Measurements from ENCODE around the gene PKP3.
"Not testable (repeated sequence)": the region's sequence is repeated elsewhere in the genome, so short reads cannot be mapped to it uniquely, and the experiment has no call there.

PKP3 gene

DNA sequence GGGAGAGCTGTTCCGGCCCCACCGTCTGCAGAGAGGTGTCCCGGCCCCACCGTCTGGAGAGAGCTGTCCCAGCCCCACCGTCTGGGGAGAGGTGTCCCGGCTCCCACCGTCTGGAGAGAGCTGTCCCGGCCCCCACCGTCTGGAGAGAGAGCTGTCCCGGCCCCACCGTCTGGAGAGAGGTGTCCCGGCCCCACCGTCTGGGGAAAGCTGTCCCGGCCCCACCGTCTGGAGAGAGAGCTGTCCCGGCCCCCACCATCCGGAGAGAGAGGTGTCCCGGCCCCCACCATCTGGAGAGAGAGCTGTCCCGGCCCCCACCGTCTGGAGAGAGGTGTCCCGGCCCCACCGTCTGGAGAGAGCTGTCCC is 30.6 kb upstream of the PKP3 start:
- DNase-seq, result not testable (repeated sequence)

DNA sequence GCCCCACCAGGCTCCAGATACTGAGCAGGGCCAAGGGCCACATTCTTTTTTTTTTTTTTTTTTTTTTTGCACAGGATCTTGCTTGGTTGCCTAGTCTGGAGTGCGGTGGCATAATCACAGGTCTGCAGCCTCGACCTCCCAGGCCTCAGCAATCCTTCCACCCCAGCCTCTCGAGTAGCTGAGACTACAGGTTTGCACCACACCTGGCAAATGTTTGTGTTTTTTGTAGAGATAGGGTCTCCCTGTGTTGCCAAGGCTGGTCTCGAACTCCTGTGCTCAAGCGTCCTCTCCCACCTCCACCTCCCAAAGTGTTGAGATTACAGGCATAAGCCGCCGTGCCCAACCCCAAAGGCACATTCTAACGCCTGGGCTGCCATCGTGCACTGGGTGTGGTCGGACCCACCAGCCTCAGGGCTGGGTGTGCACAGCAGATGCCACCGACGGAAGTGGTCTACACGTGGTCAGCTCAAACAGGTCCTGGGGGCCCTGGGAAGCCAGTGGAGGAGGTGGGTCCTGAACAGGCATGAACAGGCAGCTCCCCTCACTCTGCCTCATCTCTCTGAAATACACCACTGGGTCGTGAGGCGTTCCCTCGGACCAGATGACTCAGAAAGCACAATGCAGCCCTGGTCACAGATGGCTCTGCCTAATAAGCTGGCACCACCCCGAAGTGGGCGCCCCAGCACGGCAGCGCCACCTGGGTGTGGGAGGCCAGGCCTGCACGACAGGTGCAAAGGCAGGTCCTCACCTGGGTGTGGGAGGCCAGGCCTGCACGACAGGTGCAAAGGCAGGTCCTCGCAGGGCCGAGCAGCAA is 29.9 kb upstream of the PKP3 start:
- no peak for DNase-seq

- no peak for DNase-seq
These were observed 28.9 kb upstream of the PKP3 start for GRCh38 chr11:364991-365725.

- DNase-seq, result no peak
These were observed 28.2 kb upstream of the PKP3 start for GRCh38 chr11:365831-366230.

DNA sequence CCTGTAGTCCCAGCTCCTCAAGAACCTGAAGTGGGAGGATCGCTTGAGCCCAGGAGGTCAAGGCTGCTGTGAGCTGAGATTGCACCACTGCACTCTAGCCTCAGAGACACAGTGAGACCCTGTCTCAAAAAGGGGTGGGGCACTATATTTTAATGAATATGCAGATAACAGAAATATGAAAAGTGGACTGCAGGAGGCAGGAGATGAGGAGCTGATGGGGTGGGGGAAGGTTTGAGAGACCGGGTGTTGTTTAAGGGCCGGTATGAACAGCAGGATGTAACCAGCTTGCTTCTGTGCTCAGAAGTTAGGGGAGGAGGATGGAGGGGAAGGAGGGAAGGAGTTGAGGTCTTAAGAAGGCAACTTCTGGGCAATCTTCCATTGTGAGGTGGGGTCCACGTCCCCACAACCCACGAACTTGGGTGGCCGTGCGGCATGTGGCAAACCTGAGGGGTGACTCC is 26.0 kb upstream of the PKP3 start:
- DNase-seq, result no peak

GRCh38 chr11:368414-369335 is 25.3 kb upstream of the PKP3 start:
- no peak for DNase-seq

- DNase-seq, result no peak
These were observed 24.5 kb upstream of the PKP3 start, which contains the start of gene B4GALNT4 for GRCh38 chr11:369336-370018. Gene B4GALNT4 (plus strand): TSS chr11:369499. CDS start chr11:369804, 305 bp downstream.

DNA sequence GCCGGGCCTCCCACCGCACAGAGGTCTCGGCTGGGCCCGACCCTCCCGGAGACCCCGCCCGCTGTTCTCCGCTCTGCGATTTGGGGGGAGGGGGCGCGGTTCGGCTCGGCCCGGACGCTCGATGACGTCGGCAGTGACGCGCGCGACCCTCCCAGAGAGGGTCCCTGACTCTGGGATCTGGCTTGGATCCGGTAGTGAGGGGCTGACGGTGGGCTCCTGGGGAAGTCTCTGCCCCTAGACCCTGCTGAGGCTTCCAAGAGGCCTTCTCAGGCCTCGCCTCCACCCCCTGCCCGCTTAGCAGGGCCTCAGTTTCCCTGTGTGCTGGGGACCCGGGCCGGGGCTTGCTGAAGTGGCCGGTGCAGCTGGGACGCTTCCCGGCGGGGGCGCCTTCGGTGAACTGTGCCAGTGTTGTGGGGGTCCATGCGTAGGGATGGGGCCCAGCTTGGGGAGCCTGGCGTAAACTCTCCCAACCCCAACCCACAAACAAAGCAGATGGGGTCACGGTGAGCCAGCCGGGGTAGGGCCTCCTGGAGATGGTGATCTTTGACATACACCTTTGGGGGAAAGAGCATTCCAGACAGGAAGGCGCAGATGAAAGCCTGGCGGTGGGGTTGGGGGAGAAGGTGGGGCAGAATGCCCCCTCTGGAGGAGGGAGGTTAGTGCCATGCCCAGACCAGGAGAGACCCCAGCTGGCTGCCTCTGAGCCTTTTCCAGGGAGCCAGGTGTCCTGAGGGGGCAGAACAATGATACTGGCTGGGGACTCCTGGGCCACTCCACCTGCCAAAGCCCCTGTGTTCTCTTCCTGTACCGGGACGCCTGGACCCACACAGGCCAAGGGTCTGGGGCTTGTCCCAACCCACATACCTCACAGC is 23.7 kb upstream of the PKP3 start:
- no peak for DNase-seq

DNA sequence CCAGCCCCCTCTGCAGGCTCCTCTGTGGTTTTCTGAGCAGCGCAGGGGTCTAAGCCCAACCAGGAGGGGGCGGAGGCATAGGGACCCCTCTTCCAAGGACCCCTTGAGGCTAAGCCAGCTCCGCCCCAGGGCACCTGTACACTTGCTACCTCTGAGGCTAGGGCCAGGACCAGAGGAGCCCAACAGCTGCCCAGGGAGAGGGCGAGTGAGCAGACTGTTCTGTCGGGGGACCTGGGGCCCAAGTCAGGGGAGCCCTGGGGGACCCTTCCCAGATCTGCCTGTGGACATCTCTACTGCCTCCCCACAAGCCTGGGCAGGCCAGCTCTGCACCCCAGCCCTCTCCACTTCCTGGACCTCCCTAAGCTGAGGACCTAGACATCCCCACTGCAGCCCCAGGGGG is 23.0 kb upstream of the PKP3 start:
- no peak for DNase-seq

DNA sequence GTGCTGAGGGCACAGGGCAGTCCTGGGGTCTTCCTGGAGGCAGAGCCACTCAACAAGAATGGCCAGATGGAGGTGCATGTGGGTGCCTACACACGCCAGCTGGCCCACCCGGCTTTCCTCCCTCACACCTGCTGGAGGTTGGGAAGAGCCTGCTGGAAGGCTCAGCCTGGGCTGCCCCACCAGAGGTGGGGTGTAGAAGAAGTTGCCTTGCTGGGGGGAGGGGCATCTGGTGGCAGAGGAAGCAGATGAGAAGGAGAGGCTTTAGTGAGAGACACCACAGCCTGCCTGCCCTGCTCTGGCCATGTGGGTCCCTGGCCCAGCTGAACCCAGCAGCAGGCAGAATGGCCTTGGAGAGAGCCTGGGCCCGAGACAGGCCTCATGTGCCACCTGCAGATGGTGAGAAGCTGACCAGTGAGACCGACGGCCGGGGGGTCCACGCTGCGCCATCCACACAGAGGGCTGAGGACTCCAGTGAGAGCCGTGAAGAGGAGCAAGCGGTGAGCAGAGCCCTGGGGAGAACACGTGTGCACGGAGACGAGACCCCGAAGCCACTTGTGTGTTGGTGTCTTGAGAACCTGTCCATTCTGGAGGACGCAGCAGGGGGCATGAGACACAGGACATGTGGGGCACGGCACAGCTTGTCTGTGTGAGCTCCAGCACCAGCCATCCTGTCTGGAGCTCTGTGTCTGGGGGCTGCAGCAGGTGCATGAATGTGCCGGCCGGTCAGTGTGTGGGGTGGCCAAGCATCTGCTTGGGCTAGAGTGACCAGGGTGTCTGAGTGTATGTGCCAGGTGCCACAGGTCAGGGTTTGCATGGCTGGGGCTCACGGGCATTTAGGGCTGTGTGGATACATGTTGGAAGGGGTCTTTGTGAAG is 22.1 kb upstream of the PKP3 start:
- DNase-seq, result peak; percentile 74

DNA sequence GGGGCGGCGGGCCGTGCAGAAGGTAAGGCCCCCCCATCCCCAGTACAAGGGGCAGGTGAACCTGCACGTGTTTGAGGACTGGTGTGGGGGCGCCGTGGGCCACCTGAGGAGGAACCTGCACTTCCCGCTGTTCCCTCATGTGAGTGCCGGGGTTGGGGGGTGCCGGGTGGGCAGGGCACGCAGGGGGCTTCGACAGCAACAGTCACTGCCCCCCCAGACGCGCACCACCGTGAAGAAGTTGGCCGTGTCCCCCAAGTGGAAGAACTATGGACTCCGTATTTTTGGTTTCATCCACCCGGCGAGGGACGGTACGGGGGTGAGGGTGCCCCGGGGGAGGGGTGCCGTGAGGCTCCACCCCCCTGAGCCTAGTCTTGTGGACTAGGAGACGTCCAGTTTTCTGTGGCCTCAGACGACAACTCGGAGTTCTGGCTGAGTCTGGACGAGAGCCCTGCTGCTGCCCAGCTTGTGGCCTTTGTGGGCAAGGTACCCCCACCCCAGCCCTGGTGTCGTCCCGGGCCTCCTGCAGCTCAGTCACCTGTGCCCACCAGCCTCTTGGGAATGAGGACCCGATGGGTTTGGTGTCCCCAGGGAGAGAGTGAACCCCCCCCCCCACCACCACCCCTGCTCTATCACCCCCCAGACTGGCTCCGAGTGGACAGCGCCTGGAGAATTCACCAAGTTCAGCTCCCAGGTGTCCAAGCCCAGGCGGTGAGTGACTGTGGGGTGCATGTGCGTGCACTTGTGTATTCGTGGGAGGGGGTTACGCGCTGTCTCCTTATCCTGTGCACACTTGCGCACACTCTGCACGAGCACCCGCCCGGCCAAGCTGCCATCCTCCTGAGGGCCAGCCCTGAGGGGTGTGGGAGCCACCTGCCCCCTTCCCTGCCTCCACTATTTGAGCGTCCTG is 20.9 kb upstream of the PKP3 start:
- DNase-seq, result no peak

GRCh38 chr11:373716-374551 is 20.1 kb upstream of the PKP3 start:
- DNase-seq, result no peak

DNA sequence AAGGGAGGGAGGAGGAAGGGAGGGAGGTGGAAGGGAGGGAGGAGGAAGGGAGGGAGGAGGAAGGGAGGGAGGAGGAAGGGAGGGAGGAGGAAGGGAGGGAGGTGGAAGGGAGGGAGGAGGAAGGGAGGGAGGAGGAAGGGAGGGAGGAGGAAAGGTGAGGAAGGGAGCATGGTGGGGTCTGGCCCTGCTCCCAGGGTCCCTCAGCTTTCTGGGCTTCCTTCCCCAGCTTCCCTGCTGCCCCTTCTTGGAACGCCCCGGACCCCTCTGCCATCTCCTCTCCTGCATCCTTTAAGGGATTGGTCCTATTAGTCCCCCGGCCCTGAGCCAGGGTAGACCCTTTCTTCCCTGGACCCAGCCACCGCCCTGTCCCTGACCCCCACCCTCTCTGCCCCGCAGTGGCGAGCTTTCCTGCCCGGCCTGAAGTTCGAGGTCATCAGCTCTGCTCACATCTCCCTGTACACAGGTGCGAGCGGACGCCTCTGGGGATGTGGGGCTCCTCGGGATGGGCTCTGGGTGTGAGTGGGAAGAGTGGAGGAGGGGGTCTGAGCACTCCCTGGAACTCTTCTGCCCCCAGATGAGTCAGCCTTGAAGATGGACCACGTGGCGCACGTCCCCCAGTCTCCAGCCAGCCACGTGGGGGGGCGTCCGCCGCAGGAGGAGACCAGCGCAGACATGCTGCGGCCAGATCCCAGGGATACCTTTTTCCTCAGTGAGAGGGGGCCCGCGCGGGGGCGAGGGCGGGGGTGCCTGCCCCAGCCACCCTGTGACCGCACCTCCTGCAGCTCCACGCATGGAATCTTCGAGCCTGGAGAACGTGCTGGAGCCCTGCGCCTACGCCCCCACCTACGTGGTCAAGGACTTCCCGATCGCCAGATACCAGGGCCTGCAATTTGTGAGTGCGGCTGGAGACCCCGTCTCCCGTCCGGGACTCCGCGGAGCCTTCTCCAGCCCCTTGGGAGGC is 18.7 kb upstream of the PKP3 start:
- DNase-seq, result no peak

- DNase-seq, result no peak
These were observed 17.4 kb upstream of the PKP3 start for GRCh38 chr11:376531-377173.

DNA sequence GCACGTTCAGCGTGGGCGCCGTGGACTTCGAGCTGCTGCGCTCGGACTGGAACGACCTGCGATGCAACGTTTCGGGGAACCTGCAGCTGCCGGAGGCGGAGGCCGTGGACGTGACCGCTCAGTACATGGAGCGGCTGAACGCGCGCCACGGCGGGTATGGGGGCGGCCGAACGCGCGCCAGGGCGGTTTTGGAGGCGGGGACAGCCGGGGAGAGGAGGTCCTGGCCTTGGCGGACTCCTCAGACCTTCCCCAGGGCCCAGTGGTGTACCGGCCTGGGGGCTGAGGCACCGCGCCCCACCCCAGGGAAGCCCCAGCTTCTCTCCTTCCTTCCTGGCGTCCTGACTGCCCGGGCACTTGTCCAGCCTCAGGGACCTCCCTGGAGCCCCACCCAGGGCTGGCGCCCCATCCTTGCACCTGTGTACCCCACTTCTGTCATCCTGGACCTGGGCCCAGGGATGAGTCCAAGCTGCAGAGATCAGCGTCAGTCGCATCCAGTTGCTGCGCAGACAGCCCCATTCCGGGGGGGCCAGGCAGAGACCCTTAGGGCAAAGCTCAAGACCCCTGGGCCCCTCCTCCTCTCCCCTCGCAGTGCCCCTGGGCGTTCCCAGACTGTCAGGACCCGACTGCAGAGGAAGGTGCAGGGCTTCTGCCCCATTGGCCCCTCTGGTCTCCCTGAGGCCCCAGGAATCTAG is 16.7 kb upstream of the PKP3 start:
- DNase-seq, result no peak

DNA sequence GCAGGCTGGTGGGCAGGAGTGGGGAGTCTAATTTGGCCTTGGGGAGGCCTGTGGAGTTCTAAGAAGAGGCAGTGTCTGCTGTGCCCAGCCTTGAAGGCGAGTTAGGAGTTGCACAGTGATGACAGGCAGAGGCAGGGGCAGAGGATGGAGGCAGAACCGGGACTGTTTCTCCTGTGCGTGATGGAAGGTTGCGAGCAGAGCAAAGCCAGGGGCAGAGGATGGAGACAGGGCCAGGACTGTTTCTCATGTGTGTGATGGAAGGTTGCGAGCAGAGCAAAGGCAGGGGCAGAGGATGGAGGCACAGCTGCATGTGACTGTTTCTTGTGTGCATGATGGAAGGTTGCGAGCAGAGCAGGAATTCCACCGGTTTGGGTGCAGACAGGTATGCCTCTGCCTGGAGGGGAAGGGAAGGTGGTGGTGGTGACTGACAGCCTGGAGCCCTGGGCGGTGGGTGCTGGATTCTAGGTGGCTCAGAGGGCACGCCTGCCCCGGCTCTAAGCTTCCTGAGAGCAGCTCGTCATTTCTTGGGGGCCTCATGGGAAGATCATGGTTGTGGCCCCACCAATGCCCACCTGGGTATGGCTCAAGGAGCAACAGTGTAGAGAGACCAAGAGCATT is 16.0 kb upstream of the PKP3 start:
- no peak for DNase-seq

Measured in NCI-H524 treated with DMSO at 0.1 percent for 48 hours (cell line).